ENCODE measurements around the gene MACO1.

The MACO1 gene

DNA sequence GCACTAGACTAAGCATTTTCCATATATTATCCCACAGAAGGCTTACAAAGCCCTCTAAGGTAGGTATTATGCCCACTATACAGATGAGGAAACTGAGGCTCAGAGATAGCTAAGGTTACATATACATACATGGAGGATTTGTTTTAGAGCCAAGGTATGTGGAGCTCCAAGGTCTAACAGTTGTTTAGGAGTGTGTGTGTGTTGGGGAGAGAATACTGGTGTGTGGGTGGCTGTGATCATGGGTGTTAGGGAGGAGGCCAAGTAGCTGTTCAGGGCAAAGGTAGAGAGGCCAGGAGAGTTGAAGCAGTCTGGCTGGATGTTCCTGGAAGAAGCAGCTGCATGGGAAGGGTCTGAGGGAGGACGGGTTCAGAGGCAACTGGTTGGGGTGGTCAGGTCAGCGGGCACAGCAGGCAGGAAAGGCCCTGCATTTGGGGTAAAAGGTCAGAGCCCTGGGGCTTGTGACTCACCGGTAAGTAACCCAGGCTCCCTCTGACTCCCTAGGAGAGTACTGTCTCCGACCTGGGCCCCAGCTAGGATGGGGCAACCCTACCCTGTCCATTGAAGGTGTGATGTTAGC, 107.6 kb downstream of the MACO1 start:
- no peak overlapping the region for H3K9ac ChIP-seq (ENCODE audit: low read depth, low read length)
- H3K4me1 ChIP-seq (ENCODE audit: control insufficient read depth, insufficient read depth, low read length), result peaks cover 7% of the 10 kb centered on the region; the same call in 1 of the 2 replicates
- no peaks in the 10 kb centered on the region for H3K9me3 ChIP-seq (ENCODE audit: control insufficient read depth, insufficient read depth, low read length)
- no peak overlapping the region for H3K27ac ChIP-seq (ENCODE audit: low read depth, low read length)
- no peak overlapping the region for H3K4me3 ChIP-seq (ENCODE audit: low read depth, low read length)
- no peaks in the 10 kb centered on the region for H3K27me3 ChIP-seq (ENCODE audit: control insufficient read depth, insufficient read depth, low read length)
- no peaks in the 10 kb centered on the region for H3K36me3 ChIP-seq (ENCODE audit: control insufficient read depth, insufficient read depth, low read length)

- Histone ChIP-seq H3K4me3 (ENCODE audit: low read depth, low read length) (no peak overlapping the region), H3K9me3 (ENCODE audit: control insufficient read depth, insufficient read depth, low read length) (no peaks in the 10 kb centered on the region), H3K4me1 (ENCODE audit: control insufficient read depth, insufficient read depth, low read length) (peaks cover 13% of the 10 kb centered on the region; the same call in 1 of the 2 replicates), H3K36me3 (ENCODE audit: control insufficient read depth, insufficient read depth, low read length) (no peaks in the 10 kb centered on the region), H3K27ac (ENCODE audit: low read depth, low read length) (no peak overlapping the region), H3K27me3 (ENCODE audit: control insufficient read depth, insufficient read depth, low read length) (peaks cover 3% of the 10 kb centered on the region; the same call in 1 of the 2 replicates), H3K9ac (ENCODE audit: low read depth, low read length) (no peak overlapping the region)
Observed at GRCh38 chr1:25540750-25541342, 110.1 kb downstream of the MACO1 start.

DNA sequence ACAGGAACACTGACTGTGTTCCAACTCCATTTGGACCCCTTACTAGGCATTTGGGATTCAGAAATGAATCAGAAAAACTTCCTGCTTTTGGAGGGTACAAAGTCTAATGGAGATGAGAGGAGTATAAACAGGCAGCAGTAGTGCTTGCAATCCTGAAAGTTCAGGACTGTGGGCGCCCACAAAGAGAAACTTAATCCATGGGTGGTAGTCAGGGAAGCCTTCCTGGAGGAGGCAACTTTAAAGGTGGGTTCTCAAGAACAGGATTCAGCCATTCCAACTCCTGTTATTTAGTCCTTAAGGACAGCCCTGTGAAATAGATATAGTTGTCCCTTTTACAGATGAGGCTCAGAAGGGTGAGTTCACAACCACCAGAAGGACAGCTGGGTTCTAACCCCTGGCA, 110.7 kb downstream of the MACO1 start:
- H3K36me3 ChIP-seq (ENCODE audit: control insufficient read depth, insufficient read depth, low read length), result no peaks in the 10 kb centered on the region
- peaks cover 13% of the 10 kb centered on the region; the same call in 1 of the 2 replicates for H3K4me1 ChIP-seq (ENCODE audit: control insufficient read depth, insufficient read depth, low read length)
- no peaks in the 10 kb centered on the region for H3K9me3 ChIP-seq (ENCODE audit: control insufficient read depth, insufficient read depth, low read length)
- no peak overlapping the region for H3K4me3 ChIP-seq (ENCODE audit: low read depth, low read length)
- H3K9ac ChIP-seq (ENCODE audit: low read depth, low read length), result no peak overlapping the region
- H3K27me3 ChIP-seq (ENCODE audit: control insufficient read depth, insufficient read depth, low read length), result peaks cover 3% of the 10 kb centered on the region; the same call in 1 of the 2 replicates
- no peak overlapping the region for H3K27ac ChIP-seq (ENCODE audit: low read depth, low read length)

DNA sequence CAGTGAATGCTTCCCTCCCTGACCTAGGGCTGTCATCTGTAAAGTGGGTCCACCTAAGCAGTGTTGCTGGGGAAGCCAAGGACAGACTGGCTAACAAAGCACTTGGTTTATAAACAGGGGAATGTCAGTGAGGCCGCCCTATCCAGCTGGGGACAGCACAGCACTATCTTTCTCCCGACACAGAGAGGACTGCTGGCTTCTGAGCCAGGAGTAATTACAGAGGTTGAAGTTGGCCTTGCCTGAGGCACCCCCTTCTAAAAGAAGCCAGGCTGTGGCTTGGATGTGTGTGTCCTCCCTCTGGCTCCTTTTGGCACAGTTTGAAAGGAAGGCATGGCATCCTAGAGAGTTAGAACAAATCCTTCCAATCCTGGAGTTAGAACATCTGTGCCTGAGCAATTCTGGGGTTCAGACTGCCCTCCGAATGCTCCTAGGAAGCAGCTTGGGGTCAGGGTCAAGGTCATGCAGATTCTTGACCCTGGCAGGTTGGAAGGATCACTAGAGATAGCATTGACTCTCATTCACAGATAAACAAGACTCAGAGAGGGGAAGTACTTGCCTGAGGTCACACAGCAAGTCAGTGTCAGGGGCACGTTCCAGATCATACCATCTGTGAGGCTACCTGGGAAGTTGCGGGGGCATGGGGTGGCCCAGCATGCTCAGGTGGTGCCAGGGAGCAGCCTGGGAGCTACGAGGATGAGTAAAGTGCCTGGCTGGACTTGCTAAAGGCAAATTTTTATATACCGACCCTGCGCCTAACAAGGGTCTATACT, 111.4 kb downstream of the MACO1 start:
- Histone ChIP-seq H3K27ac (ENCODE audit: low read depth, low read length) (no peak overlapping the region), H3K27me3 (ENCODE audit: control insufficient read depth, insufficient read depth, low read length) (peaks cover 3% of the 10 kb centered on the region; the same call in 1 of the 2 replicates), H3K4me1 (ENCODE audit: control insufficient read depth, insufficient read depth, low read length) (peaks cover 10% of the 10 kb centered on the region; the same call in 1 of the 2 replicates), H3K9me3 (ENCODE audit: control insufficient read depth, insufficient read depth, low read length) (no peaks in the 10 kb centered on the region), H3K4me3 (ENCODE audit: low read depth, low read length) (no peak overlapping the region), H3K9ac (ENCODE audit: low read depth, low read length) (no peak overlapping the region), H3K36me3 (ENCODE audit: control insufficient read depth, insufficient read depth, low read length) (no peaks in the 10 kb centered on the region)

DNA sequence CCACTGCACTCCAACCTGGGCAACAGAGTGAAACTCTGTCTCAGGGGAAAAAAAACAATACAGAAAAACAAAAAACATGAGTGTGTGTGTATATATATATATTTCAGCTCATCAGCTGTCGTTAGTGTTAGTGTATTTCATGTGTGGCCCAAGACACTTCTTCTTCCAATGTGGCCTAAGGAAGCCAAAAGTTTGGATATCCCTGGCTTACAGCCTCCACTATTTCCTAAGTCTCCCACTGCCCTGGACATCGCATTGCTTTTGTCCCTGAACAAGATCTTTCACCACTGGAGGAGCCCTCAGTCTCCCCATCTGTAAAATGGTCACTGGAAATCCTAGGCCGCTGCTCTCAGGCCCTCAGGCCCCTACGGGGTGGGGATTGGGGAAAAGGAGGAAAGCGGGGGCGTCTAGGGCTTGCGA, 112.3 kb downstream of the MACO1 start:
- Histone ChIP-seq H3K27ac (ENCODE audit: low read depth, low read length) (no peak overlapping the region), H3K9me3 (ENCODE audit: control insufficient read depth, insufficient read depth, low read length) (no peaks in the 10 kb centered on the region), H3K36me3 (ENCODE audit: control insufficient read depth, insufficient read depth, low read length) (no peaks in the 10 kb centered on the region), H3K27me3 (ENCODE audit: control insufficient read depth, insufficient read depth, low read length) (peaks cover 3% of the 10 kb centered on the region; the same call in 1 of the 2 replicates), H3K4me3 (ENCODE audit: low read depth, low read length) (peak overlapping the region; percentile 38), H3K9ac (ENCODE audit: low read depth, low read length) (no peak overlapping the region), H3K4me1 (ENCODE audit: control insufficient read depth, insufficient read depth, low read length) (peaks cover 6% of the 10 kb centered on the region; the same call in 1 of the 2 replicates)

GRCh38 chr1:25543425-25544242, 112.9 kb downstream of the MACO1 start, which contains the start of gene LDLRAP1:
Gene LDLRAP1, plus strand, starts transcription at chr1:25543606. Its CDS starts 93 bp downstream, at chr1:25543699.
- H3K9ac ChIP-seq (ENCODE audit: low read depth, low read length), result peak within 1 kb of the TSS; percentile 56; the same call in 1 of the 2 replicates
- peak within 1 kb of the TSS; percentile 64 for H3K27ac ChIP-seq (ENCODE audit: low read depth, low read length)
- H3K36me3 ChIP-seq (ENCODE audit: control insufficient read depth, insufficient read depth, low read length), result no peaks in the 10 kb centered on the region
- peak within 1 kb of the TSS; percentile 83 for H3K4me3 ChIP-seq (ENCODE audit: low read depth, low read length)
- no peaks in the 10 kb centered on the region for H3K9me3 ChIP-seq (ENCODE audit: control insufficient read depth, insufficient read depth, low read length)
- peaks cover 6% of the 10 kb centered on the region; the same call in 1 of the 2 replicates for H3K4me1 ChIP-seq (ENCODE audit: control insufficient read depth, insufficient read depth, low read length)
- peaks cover 3% of the 10 kb centered on the region; the same call in 1 of the 2 replicates for H3K27me3 ChIP-seq (ENCODE audit: control insufficient read depth, insufficient read depth, low read length)

GRCh38 chr1:25544243-25544764, 113.6 kb downstream of the MACO1 start:
- Histone ChIP-seq H3K9ac (ENCODE audit: low read depth, low read length) (no peak overlapping the region), H3K27me3 (ENCODE audit: control insufficient read depth, insufficient read depth, low read length) (peaks cover 3% of the 10 kb centered on the region; the same call in 1 of the 2 replicates), H3K9me3 (ENCODE audit: control insufficient read depth, insufficient read depth, low read length) (no peaks in the 10 kb centered on the region), H3K36me3 (ENCODE audit: control insufficient read depth, insufficient read depth, low read length) (no peaks in the 10 kb centered on the region), H3K4me3 (ENCODE audit: low read depth, low read length) (peak overlapping the region; percentile 83), H3K4me1 (ENCODE audit: control insufficient read depth, insufficient read depth, low read length) (peaks cover 6% of the 10 kb centered on the region; the same call in 1 of the 2 replicates), H3K27ac (ENCODE audit: low read depth, low read length) (no peak overlapping the region)

DNA sequence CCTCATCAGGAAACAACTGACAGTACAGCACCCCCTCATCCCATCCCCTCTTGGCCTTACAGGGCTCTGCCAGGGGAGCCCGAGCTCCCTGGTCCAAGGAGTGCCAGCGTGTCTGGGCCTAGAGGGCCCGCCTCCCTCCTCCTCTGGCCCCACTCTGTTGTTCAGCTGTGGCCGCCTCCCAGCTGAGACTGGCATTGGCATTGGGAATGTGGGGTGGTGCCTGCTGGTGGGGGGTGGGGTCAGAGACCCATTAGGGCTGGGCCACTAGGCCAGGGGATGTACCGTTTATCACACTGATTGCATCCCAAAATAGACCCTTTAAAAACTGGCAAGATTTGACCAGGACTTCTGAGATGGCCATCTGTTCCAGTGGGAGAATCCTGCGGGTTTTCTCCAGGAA, 114.1 kb downstream of the MACO1 start:
- Histone ChIP-seq H3K27ac (ENCODE audit: low read depth, low read length) (no peak overlapping the region), H3K9me3 (ENCODE audit: control insufficient read depth, insufficient read depth, low read length) (no peaks in the 10 kb centered on the region), H3K27me3 (ENCODE audit: control insufficient read depth, insufficient read depth, low read length) (peaks cover 3% of the 10 kb centered on the region; the same call in 1 of the 2 replicates), H3K9ac (ENCODE audit: low read depth, low read length) (no peak overlapping the region), H3K4me3 (ENCODE audit: low read depth, low read length) (peak overlapping the region; percentile 83), H3K4me1 (ENCODE audit: control insufficient read depth, insufficient read depth, low read length) (peaks cover 6% of the 10 kb centered on the region; the same call in 1 of the 2 replicates), H3K36me3 (ENCODE audit: control insufficient read depth, insufficient read depth, low read length) (no peaks in the 10 kb centered on the region)

- no peak overlapping the region for H3K4me3 ChIP-seq (ENCODE audit: low read depth, low read length)
- peaks cover 3% of the 10 kb centered on the region; the same call in 1 of the 2 replicates for H3K27me3 ChIP-seq (ENCODE audit: control insufficient read depth, insufficient read depth, low read length)
- H3K27ac ChIP-seq (ENCODE audit: low read depth, low read length), result no peak overlapping the region
- H3K4me1 ChIP-seq (ENCODE audit: control insufficient read depth, insufficient read depth, low read length), result peaks cover 6% of the 10 kb centered on the region; the same call in 1 of the 2 replicates
- H3K36me3 ChIP-seq (ENCODE audit: control insufficient read depth, insufficient read depth, low read length), result no peaks in the 10 kb centered on the region
- no peaks in the 10 kb centered on the region for H3K9me3 ChIP-seq (ENCODE audit: control insufficient read depth, insufficient read depth, low read length)
- no peak overlapping the region for H3K9ac ChIP-seq (ENCODE audit: low read depth, low read length)
Observed at GRCh38 chr1:25545767-25546166, 115.1 kb downstream of the MACO1 start.

- no peaks in the 10 kb centered on the region for H3K9me3 ChIP-seq (ENCODE audit: control insufficient read depth, insufficient read depth, low read length)
- peaks cover 6% of the 10 kb centered on the region; the same call in 1 of the 2 replicates for H3K4me1 ChIP-seq (ENCODE audit: control insufficient read depth, insufficient read depth, low read length)
Observed at GRCh38 chr1:25546193-25546592, 115.5 kb downstream of the MACO1 start.

More at GRCh38 chr1:25546193-25546592, 115.5 kb downstream of the MACO1 start:
- Histone ChIP-seq H3K36me3 (ENCODE audit: control insufficient read depth, insufficient read depth, low read length) (no peaks in the 10 kb centered on the region), H3K4me3 (ENCODE audit: low read depth, low read length) (no peak overlapping the region), H3K27me3 (ENCODE audit: control insufficient read depth, insufficient read depth, low read length) (peaks cover 3% of the 10 kb centered on the region; the same call in 1 of the 2 replicates), H3K27ac (ENCODE audit: low read depth, low read length) (no peak overlapping the region), H3K9ac (ENCODE audit: low read depth, low read length) (no peak overlapping the region)

All from HUES48 (cell line).